SK-MEL-5 (cell line): ENCODE results near the gene GNS. TPM values are rescaled to one million over a fixed set of nuclear protein-coding genes. Genes with fewer than 3 reads are reported as not detected.
A peak's percentile ranks its signal among the peaks of the same experiment; 100 is the strongest.

ENCODE experiments used
- DNase-seq: peaks from one replicate; pipeline ENCODE4 v3.0.0-alpha.2; 2016; ENCODE audit warnings: low read depth, low spot score
- in situ Hi-C: cut with HindIII; loops from 2 replicates; pipeline ENCODE4 v1.10.0; 2016; ENCODE audit warnings: low sequenced_read_pairs, high pct_unique_total_duplicates, low pct_unique_long_range_greater_than_20kb
- total RNA-seq: library from RNA; depleted of rRNA; stranded (reverse); fragments of >200 nt; shearing (Covaris generic); gene quantifications from 2 replicates; pipeline ENCODE4 v1.2.3, GENCODE V29; 2014

GNS gene
- total RNA-seq, 1 experiment from 2014 or later = 236 TPM

- no peak for DNase-seq
- in situ Hi-C loops = loop anchor here (25.0 kb wide), 1 partner anchor 180 kb away; no protein-coding TSS in a partner anchor
These were observed 42.3 kb downstream of the GNS start for GRCh38 chr12:64716839-64717455.

DNA sequence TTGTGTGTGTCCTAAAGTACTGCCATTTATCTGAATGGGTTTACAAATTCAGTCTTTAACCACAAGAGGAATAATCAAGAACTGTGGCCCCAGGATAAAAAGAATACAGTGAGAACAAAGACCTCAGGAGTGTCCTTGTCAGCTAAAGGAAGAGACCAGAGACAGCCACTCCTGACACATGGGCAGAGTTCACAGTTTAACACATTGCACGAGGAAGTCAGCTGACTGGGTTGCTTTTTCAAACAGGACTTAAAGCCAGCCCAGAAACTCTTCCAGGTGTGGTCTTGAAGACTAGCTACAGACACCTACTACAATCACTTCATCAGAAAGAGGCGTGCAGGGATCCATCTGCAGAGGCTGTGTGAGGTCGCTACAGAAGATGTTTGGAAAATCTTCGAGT, 42.8 kb downstream of the GNS start:
- peak; percentile 38 for DNase-seq
- in situ Hi-C loops = loop anchor here (25.0 kb wide), 1 partner anchor 179 kb away; no protein-coding TSS in a partner anchor

DNA sequence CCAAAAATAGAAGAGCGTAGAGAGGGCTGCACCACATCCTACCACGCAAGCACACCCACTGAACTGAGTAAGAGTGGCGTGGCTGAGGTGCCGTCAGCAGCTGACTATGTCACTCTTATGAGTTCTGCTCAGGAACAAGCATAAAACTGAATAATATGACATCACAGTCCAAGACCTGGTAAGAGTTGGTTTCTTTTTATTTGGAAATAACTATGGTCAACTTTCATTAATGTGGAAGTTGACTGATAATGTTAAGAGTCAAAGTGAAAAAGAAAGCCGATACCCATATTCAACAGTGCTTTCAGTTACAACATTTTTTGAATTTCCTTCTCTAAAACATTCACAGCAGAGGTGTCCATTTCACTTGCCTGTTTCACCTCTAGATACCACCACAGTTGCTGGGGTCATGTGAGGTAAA, 44.6 kb downstream of the GNS start:
- no peak for DNase-seq
- in situ Hi-C loops = loop anchor here (25.0 kb wide), 1 partner anchor 177 kb away; no protein-coding TSS in a partner anchor

- in situ Hi-C loops = loop anchor here (25.0 kb wide), 1 partner anchor 176 kb away; no protein-coding TSS in a partner anchor
These were observed 45.8 kb downstream of the GNS start for GRCh38 chr12:64713376-64713775.

GRCh38 chr12:64709429-64709828, 49.8 kb downstream of the GNS start:
- in situ Hi-C loops = loop anchor here (25.0 kb wide), 1 partner anchor 172 kb away; no protein-coding TSS in a partner anchor

More at GRCh38 chr12:64713376-64713775, 45.8 kb downstream of the GNS start:
- DNase-seq = no peak

GRCh38 chr12:64707926-64708325, 51.3 kb downstream of the GNS start:
- DNase-seq = no peak
- in situ Hi-C loops = loop anchor here (25.0 kb wide), 1 partner anchor 171 kb away; no protein-coding TSS in a partner anchor

More at GRCh38 chr12:64709429-64709828, 49.8 kb downstream of the GNS start:
- no peak for DNase-seq

DNA sequence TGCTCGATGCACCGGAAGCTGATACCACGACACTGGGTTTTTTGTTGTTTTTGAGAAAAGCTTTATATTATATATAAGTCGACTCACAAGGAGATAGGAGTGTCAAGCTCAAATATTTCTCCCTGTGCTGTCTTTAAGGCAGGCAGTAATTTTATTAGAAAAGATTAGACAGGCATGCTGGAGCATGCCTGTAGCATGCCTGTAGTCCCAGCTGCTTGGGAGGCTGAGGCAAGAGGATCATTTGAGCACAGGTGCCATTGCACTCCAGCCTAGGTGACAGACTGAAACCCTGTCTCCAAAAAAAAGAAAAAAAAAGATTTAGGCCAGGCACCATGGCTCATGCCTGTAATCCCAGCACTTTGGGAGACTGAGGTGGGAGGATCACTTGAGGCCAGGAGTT, 51.8 kb downstream of the GNS start:
- in situ Hi-C loops = loop anchor here (25.0 kb wide), 1 partner anchor 170 kb away; no protein-coding TSS in a partner anchor
- DNase-seq = no peak

GRCh38 chr12:64706857-64707256, 52.3 kb downstream of the GNS start:
- no peak for DNase-seq
- in situ Hi-C loops = loop anchor here (25.0 kb wide), 1 partner anchor 170 kb away; no protein-coding TSS in a partner anchor

GRCh38 chr12:64706306-64706705, 52.9 kb downstream of the GNS start:
- DNase-seq = no peak
- in situ Hi-C loops = loop anchor here (25.0 kb wide), 1 partner anchor 169 kb away; no protein-coding TSS in a partner anchor

DNA sequence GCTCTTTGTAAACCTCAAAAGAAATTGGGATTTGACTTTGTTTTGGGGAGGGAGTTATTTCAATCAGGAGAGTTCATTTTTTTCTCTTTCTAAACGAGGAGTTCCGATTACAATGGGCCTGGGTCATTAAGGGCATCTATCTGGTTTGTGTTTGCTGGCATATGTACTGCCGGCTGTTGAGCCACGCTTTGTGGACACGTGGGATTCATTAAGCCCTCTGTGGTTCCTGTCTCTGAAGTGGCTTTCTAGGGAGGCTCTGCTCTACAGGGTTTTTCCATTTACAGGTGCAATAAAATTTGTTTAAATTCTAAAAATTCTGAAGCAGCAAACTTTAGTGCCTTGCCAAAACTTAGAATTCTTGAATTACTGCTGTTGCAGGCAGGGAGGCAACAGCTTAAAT, 57.9 kb downstream of the GNS start:
- DNase-seq = no peak
- in situ Hi-C loops = loop anchor here (25.0 kb wide), 1 partner anchor 164 kb away; no protein-coding TSS in a partner anchor

DNA sequence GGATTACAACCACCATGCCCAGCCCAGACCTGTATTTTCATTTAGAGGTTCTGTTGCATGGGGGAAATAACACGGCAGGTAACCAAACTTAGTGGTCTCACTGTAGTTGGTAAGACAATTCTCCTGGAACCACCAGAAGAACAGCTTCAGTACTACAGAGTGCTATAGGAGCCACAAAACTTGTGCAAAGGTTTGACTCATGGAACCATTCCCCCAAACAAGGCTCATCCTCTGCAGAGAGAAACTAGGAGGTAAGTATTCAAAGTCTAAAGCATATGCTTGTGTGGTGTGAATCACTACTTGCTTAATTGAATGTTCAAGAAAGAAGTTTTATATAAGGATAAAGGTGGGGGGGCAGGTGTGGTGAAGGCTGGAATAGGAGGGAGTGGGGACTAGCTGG, 58.7 kb downstream of the GNS start:
- no peak for DNase-seq
- in situ Hi-C loops = loop anchor here (25.0 kb wide), 1 partner anchor 163 kb away; no protein-coding TSS in a partner anchor

DNA sequence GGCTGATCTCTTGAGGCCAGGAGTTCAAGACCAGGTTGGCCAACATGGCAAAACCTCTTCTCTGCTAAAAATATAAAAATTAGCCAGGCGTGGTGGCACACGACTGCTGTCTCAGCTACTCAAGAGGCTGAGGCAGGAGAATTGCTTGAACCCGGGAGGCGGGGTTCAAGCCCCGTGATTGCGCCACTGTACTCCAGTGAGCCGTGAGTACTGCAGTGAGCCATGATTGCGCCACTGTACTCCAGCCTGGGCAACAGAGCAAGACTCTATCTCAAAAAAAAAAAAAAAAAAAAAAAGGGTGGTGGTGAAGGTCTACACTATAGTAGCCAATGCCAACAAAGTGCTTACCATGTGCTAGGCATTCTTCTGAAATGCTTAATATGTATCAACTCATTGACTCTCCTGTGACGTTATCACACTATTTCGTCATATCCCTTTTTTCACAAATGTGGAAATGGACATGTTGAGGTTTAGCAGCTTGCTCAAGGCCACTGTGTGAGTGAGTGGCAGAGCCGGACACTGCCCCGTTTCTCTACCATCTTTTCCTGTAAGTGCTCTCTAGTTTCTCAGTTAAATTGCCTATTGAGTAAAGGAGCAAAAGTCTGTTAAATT, 59.6 kb downstream of the GNS start:
- no peak for DNase-seq
- in situ Hi-C loops = loop anchor here (25.0 kb wide), 1 partner anchor 162 kb away; no protein-coding TSS in a partner anchor

- in situ Hi-C loops = no loop called here
- DNase-seq = peak; percentile 51
These were observed 63.0 kb downstream of the GNS start for GRCh38 chr12:64696080-64696741.

GRCh38 chr12:64695550-64695949, 63.7 kb downstream of the GNS start:
- in situ Hi-C loops = no loop called here
- no peak for DNase-seq

DNA sequence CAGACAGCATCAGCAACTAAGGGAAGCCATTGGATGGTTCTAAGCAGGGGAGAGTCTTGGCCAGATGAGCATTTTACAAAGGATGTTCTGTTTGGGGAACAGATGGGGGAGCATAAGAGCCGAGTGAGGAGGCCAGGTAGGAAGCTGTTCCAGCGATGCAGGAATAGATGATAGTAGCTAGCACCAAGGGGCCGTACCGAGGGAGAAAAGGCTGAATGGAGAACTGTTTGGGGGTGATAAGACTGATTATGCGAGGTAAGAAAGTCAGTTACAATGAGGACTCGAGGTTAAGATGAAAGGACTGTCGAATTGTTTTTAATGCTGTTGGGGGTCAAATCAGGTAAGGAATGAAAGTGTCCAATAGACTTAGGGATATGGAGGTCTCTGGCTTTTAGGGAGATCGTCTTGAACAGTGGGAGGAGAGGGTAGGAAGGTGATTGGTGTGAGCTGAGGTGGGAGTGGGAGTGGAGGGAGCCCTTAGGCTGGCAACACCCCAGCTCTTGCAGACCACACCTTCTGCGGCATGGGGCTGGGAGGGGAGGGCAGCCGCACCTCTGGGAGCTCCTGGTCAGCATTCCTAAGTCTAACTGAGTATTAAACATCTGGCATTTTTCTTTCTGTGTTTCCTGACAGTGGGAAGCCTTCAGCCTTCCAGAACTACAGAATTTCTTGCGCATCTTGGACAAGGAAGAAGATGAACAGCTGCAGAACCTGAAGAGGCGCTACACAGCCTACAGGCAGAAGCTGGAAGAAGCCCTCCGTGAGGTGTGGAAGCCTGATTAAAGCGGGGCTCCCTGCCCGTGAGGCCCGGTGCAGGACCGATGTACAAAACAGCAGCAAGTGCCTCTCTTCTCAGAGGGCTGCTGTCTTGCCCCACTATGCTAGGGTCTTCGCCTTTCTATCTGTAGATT, 64.8 kb downstream of the GNS start:
- no peak for DNase-seq
- in situ Hi-C loops = no loop called here

- no peak for DNase-seq
- in situ Hi-C loops = no loop called here
These were observed 67.2 kb downstream of the GNS start for GRCh38 chr12:64691795-64692583.
